HG03342 (cell line): ENCODE measurements around the gene PDE2A.
A peak's percentile ranks its signal among the peaks of the same experiment; 100 is the strongest.

Source experiments
- ATAC-seq: cut with Tn5 transposase; IDR thresholded peaks from one replicate; pipeline ENCODE4 v1.9.1; 2021; ENCODE audit warnings: mild to moderate bottlenecking, moderate library complexity; ENCODE audit not compliant: unreplicated experiment

PDE2A gene

DNA sequence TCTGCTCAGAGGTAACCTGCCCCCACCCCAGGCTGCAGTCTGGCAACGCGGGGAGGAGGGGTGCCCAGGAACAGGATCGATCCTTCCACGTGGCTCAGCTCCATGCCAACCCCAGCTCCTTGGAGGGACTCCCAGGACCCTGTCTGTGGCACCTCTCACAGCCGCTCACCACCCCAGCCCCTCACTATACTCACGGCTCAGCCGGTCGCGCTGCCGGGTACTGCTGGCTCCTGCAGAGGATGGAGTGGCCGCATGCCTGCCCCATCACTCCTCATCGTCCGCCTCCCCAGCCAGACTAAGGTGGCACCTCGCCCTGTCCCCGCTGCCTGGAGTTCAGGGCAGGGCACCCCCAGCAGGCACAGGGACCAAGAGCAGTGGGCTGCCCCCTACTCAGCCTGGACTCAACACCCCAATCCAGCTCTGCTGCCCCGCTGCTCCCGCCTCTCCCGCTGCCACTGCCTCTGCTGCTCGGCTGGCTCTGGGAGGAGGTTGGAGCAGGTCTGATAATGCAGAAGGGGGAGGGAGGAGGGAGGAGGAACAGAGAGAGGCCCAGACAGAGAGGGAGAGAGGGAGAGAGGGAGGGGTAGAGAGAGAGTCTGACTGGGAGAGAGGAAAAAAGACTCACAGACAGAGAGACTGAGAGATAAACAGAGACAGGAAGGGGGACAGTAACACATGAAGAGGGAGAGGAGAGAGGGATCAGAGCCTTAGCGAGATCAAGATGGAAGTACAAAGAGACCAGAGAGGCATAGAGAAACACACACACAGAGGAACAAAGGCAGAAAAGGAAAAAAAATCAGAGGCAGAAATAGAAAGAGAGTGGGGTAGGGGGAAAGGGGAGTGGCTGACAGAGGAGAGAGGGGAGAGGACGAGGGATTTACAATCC is at the start of gene PDE2A:
TSS of gene PDE2A (minus strand) at position 480 of the 886 bp plus-strand sequence. CDS start at position 265, 215 bp downstream.
- ATAC-seq = no peak

DNA sequence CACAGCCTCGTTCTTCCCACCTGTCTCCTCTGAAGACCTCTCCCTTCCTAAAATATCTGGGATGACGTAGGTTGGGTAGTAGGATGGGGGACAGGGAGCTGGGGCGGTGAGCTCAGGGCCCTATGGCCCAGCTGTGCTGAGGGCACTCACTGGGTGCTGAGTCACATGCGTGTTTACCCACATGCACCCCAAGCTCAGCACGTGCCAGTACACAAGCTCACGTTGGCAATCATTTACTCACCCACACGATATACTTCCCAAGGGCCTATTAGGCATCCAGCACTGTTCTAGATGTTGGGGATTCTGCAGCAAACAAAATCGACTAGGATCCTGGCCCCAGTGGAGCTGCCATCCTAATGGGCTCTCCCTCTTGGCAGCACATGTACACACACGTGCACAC is 49.3 kb upstream of the PDE2A start:
- no peak for ATAC-seq

DNA sequence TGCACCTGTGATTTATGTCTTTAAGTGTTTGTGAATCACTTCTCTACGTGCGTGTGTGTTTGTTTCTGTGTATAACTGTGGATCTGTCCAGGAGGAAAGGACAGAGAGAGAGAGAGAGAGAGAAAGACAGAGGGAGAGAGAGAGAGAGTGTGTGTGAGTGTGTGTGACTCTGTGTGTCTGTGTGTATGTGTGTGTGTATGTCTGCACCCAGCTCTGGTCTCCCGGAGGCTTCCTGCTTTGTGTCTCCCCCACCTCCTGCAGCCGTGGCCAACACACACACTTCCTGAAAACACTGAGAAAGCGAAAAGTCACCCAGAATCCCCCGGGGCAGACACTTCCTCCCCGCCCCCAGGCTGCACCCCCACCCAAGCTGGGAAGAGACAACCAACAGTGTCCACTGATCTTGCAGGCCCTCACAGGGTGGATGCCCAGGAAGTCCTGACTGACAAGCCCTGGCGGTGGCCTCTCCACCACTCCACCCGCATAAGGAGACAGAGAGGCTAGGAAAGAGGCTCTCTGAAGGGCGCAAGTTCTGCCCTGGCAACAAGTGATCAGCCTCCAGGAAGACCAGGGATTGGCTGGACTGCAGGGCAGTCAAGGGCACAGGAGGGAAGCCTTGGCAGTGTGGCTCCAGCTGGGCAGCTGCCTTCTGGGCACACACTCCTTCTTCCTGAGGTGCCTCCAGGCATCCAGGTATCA is 48.0 kb upstream of the PDE2A start:
- ATAC-seq = peak; percentile 83

- ATAC-seq = no peak
These were observed 47.4 kb upstream of the PDE2A start for GRCh38 chr11:72721689-72722049.

DNA sequence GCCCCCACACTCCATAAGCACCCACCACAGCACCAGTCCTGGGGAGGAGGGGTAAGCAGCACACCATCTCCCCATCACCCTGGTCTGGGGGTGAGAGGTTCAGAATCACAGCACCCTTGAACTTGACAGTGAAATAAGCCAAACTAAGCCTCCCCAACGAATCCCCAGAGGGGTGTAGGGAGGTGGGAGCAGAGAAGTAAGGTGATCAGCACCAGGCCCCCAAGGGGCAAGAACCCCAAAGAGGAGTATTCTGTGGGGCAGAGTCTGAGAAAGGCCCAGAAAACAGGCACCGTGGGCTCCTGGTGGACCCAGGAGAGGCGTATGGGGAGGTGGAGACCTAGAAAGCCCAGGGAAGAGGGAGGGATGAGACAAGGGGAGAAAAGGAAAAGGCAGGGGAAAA is 47.1 kb upstream of the PDE2A start:
- no peak for ATAC-seq

- no peak for ATAC-seq
These were observed 46.6 kb upstream of the PDE2A start for GRCh38 chr11:72720784-72721183.

GRCh38 chr11:72720047-72720446 is 45.8 kb upstream of the PDE2A start:
- no peak for ATAC-seq

GRCh38 chr11:72719551-72719950 is 45.3 kb upstream of the PDE2A start:
- no peak for ATAC-seq

DNA sequence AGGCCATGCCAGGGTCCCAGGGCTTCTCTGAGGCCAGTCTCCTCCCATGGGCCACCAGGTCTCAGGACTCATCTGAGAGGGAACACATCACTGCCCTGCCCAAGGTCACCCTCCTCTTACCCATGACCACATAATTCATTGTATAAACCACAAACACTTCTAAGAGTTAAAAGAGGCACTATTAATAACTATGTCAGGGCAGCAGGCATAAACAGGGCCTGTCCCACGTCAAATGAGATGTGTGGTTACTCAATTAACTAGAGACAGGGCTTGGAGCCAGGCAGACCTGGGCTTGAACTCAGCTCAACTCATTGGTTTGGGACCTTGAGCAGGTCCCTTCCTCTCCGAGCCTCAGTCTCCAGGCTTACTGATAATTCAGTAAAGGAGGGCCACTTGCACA is 44.9 kb upstream of the PDE2A start:
- ATAC-seq = no peak

GRCh38 chr11:72718101-72718501 is 43.9 kb upstream of the PDE2A start:
- ATAC-seq = no peak

- no peak for ATAC-seq
These were observed 42.7 kb upstream of the PDE2A start for GRCh38 chr11:72716788-72717435.

DNA sequence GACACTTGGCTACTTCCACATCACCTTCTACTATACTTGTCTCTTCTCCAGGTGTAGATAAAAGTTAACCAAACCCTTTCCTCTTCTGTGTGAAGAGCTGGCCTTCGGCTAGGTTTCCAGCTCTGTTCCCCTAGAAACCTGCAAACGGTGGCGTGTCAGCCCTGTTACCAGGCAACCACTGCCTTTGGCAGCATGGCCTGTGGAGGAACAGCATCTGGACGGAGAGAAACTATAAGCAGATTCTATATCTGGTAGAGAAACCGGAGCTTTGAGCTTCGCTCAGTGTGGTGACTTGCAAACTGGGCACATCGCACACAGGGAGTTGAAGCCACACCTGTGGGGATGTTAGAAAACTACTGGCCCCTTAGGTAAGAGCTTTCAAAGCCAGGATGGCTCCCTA is 42.1 kb upstream of the PDE2A start:
- ATAC-seq = no peak

DNA sequence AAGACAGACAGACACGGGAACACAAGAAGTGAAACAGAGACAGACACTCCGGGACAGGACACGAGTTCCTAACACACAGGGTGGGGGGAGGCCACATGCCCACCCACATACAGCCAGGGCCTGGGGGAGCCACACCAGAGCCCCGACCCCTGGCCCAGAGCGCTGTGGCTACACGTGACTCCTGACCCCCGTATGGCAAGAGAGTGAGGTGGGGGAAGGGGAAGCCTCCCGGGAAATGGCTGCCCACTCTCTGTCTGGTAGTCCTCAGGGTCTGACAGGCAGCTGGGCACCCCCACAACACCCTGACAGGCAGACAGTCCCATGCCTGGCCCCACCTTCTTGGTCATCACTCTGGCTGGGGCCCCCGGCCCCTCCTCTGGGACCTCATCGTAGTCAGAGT is 38.6 kb upstream of the PDE2A start:
- no peak for ATAC-seq

DNA sequence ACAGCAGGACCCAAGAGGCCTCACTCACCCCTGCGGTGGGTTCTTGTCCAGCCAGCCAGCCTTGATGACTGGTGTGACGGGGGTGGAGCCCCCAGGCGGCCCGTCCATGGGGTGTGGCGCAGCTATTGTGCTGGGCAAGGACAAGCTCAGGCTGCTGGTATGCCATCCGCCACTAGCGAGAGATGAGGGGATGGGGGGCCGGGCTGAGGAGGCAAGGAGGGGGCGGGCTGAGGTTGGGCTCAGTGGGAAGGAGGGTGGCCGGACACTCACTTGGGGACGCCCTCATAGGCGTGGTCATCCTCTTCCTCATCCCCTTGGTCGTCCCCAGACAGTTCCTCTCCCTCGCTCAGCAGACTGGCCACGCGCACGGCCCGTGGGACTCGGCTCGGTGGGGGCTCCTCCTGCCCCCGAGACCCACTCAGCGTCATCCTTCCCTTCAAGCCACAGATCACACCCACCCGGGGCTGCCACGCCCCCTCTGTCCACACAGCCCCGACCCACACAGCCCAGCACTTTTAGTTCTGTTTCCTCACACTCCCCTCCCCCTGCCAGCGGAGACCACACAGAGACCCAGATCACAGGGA is 38.0 kb upstream of the PDE2A start:
- no peak for ATAC-seq

DNA sequence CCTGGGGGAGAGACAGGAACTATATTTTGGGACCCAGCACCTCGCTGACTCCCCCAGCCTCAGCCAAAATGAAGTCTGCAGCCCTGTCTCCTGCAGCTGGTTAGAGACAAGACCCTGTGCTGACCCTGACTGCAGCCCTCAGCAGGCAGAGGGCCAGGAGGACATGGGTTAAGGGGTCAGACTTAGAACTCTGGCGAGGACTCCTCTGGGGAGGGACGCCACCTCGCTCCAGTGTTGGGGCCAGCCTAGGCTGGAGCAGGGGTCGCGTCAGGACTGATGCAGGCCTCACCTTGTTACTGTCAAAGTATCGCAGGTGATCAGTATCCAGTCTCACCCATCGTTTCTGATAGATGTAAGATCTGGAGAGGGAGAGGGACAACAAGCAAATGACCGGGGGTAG is 36.9 kb upstream of the PDE2A start:
- ATAC-seq = no peak

DNA sequence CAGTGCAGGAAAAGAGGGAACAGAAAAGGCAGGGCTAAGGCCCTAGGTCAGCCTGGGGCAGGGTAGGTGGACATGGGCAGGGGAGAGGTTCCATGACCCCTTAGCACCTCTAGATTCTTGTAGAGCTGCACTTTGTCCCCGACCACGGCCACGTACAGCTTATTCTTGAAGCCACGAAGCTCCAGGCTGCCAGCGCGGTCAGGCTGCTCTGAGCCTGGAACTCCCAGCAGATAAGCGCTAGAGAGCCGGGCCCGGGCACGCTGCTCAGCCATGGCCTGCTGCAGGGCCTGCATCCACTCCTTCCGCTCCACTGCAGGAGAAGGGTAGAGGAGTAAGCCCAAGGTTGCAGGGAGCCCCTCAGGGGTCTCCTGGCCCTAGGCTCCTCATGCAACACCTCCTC is 36.1 kb upstream of the PDE2A start:
- no peak for ATAC-seq

DNA sequence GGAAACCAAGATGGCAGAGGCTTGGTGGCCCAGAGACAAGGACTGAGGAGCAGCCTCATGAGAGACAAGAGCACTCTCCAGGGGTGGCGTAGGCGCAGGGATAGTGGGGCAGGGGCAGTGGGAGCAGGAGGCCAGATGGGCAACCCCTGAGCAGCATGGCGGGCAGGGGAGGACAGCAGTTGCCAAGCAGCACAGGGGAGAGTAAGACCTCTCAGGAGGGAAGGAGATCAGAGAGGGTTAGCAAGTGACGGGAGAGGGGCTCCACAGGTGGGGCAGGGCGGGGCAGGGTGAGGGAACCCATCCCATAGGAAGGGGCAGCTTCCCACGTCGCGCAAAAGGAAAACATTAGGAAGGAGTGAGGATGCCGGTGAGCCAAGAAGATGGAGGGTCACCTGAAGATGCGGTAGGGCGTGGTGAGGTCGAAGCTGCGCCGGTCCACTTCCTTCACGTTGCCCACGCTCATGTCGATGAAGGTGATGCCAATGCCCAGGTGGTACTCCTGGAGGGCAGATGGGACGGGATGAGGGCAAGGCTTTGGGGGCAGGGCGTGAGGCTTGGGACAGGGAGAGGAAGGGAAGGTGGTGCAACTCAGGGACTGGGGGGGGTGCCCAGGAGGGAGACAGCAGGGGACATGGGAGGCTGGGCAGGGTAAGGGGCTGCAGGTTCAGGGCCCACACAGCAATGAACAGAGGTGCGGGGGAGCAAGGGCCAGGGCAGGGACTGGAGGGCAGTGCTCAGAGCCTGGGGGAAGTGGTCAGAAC is 35.4 kb upstream of the PDE2A start:
- no peak for ATAC-seq

DNA sequence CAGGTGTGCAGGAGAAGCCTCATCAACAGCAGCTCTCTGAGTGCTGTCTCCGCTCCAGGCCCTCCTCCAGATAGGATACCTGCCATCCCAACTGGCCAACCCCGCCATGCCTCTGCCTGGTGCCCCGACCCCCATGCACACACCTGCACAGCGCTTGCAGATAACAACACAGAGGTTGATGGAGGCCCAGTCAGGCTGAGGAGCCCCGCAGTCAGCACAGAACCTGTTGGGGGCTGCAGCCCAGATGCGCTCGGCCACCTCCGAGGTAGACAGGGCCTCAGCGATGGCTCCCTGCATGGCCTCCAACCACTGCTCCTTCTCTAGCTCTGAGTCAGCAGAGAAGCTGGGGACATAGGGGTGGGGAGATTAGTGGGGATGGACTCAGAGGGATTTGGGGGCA is 32.8 kb upstream of the PDE2A start:
- ATAC-seq = no peak

DNA sequence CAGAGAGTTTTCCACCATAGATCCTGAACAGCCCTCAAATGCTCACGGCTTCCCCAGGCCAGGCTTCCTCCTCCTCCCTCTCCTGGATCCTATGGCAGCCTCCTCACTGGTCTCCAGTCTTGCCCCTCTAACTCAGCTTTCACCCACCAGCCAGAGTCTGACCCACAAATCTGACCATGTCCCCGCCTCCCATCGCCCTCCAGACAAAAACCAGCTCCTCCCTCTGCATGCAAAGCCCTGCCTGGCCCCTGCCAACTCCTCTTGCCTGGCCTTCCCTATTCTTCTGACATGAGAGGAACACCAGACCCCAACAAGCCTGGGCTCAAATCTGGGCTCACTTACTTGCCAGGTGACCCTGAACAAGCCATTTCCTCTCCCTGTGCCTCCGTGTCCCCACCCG is 32.4 kb upstream of the PDE2A start:
- ATAC-seq = no peak

DNA sequence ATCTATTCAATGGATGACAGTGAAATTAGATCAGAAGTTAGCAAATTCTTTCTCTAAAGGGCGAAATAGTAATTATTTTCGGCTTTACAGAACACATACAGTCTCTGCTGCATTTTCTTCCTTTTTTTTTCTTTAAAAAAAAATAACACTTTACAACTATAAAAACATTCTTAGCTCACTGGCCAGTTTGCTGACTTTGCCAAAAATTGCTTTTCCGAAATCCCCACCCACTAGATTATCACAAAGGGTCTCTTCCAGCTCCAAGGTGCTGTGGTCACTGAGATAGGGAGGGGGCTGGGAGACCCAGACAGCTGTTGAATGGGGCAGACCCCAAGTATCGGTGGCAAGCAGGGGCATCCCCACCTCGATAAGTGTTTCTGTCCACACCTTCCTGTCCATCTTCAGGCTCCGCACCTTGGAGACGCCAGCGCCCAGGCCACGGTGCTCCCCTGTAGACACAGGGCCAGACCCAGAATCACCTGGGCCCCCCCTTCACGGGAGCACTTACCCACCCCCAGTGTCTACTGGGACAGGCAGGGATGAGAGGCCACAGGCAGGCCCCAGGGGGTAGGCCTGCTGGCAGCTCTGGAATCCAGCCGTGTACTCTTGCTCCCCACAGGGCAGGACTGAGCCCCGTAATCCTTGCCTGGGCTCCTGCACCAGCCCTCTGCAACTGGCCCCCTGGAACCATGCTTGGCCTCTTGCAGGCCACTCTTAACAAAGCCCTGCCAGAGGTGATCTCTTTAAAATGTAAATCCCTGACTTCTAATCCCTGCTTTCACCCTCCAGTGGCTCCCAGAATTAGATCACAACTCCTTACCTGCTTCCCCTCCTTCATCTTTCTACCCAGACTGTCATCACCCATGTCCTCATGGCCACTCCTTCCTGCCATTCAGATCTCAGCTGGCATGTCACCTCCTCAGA is 31.5 kb upstream of the PDE2A start:
- ATAC-seq = no peak
